DND-41 (cell line): ENCODE data around the gene PRICKLE2.

Experiments
- ATAC-seq: fragments of 200-7000 bp; cut with Tn5 transposase; 3 replicates; pipeline ENCODE4 v1.9.1; 2021; ENCODE audit warnings: low read depth; ENCODE audit not compliant: insufficient read depth
- DNase-seq: peaks from one replicate; pipeline ENCODE4 v3.0.0-alpha.2; 2020
- H2AFZ ChIP-seq: 2 replicates; pipeline ENCODE4 v1.6.0; 2012; ENCODE audit warnings: low read depth, low read length
- H3K27ac ChIP-seq: 2 replicates; pipeline ENCODE4 v1.5.1; 2012; ENCODE audit warnings: low read length, inconsistent platforms
- H3K27me3 ChIP-seq: fragments of 200-600 bp; sonication (generic); 2 replicates; pipeline ENCODE4 v1.6.0; 2012; ENCODE audit warnings: low read length, mild to moderate bottlenecking, inconsistent platforms; ENCODE audit not compliant: insufficient read depth, poor library complexity
- H3K36me3 ChIP-seq: 2 replicates; pipeline ENCODE4 v1.5.1; 2012; ENCODE audit warnings: low read length, inconsistent platforms; ENCODE audit not compliant: insufficient read depth
- H3K4me1 ChIP-seq: 2 replicates; pipeline ENCODE4 v1.5.1; 2012; ENCODE audit warnings: mild to moderate bottlenecking, low read length; ENCODE audit not compliant: insufficient read depth
- H3K4me2 ChIP-seq: 2 replicates; pipeline ENCODE4 v1.6.0; 2012; ENCODE audit warnings: mild to moderate bottlenecking, moderate library complexity, low read length, inconsistent platforms; ENCODE audit not compliant: insufficient read depth
- H3K4me3 ChIP-seq, 2 experiments: fragments of 200-600 bp in 1 of 2; shearing (Covaris generic) in 1 of 2; 2 replicates each; pipeline ENCODE4 v1.5.1; 2012 to 2016; ENCODE audit warnings: inconsistent platforms in 2 of 2, low read length in 2 of 2, mild to moderate bottlenecking in 2 of 2, low read depth in 1 of 2, moderate library complexity in 1 of 2
- H3K79me2 ChIP-seq: 2 replicates; pipeline ENCODE4 v1.6.0; 2012; ENCODE audit warnings: low read length, inconsistent platforms; ENCODE audit not compliant: insufficient read depth
- H3K9ac ChIP-seq: 2 replicates; pipeline ENCODE4 v1.6.0; 2012; ENCODE audit warnings: low read depth, mild to moderate bottlenecking, inconsistent platforms, low read length, moderate library complexity
- H3K9me3 ChIP-seq: 2 replicates; pipeline ENCODE4 v1.5.1; 2012; ENCODE audit warnings: low read length, moderate library complexity, mild to moderate bottlenecking, inconsistent platforms; ENCODE audit not compliant: insufficient read depth, severe bottlenecking
- H4K20me1 ChIP-seq: 2 replicates; pipeline ENCODE4 v1.6.0; 2012; ENCODE audit warnings: low read length; ENCODE audit not compliant: insufficient read depth
- CTCF ChIP-seq: IDR thresholded peaks from 2 replicates; pipeline ENCODE4 v1.5.1; 2012; ENCODE audit warnings: borderline replicate concordance, low read length, moderate library complexity, mild to moderate bottlenecking; ENCODE audit not compliant: poor library complexity, severe bottlenecking; ENCODE audit errors: extremely low read depth
- EZH2 ChIP-seq: IDR thresholded peaks from 3 replicates; pipeline ENCODE4 v1.6.1; 2012; ENCODE audit warnings: borderline replicate concordance, low read depth, mild to moderate bottlenecking, moderate library complexity, low read length, inconsistent platforms; ENCODE audit not compliant: severe bottlenecking

Gene PRICKLE2

GRCh38 chr3:64229903-64230302 is 4.6 kb upstream of the PRICKLE2 start:
- Histone ChIP-seq H3K4me2 (no peak overlapping the region), H3K9ac (no peak overlapping the region), H3K4me3 (no peak overlapping the region), H3K27me3 (no peaks in the 10 kb centered on the region), H3K79me2 (no peaks in the 10 kb centered on the region), H3K4me1 (no peaks in the 10 kb centered on the region), H3K9me3 (no peaks in the 10 kb centered on the region), H3K27ac (no peak overlapping the region), H2AFZ (no peak overlapping the region), H3K36me3 (no peaks in the 10 kb centered on the region), H4K20me1 (no peaks in the 10 kb centered on the region)
- no peak for TF ChIP-seq EZH2
- no peak for TF ChIP-seq CTCF
- ATAC-seq (no peak), DNase-seq (no peak)

- H3K4me1 ChIP-seq, result no peaks in the 10 kb centered on the region
- DNase-seq, result no peak
- no peaks in the 10 kb centered on the region for H3K79me2 ChIP-seq
These were observed 2.8 kb upstream of the PRICKLE2 start for GRCh38 chr3:64228110-64228509.

DNA sequence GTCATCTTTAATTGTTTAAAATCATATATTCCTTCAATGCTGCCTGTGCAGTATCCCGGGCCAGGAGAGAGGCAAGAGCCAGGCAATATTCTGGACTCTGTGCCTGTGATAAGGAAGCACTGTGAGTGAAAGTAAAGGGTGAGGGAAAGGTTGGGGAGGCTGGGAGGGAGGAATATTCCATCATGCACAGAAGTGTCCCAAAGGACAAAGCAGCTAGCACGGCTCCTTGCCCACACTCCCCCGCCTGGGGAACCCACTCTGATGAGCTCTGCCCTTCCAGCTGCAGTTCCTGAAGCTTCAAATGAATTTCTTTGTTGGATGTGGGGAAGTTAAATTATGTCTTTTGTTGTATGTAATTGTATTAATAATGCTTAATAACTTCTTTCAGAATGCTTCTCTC is 1.5 kb upstream of the PRICKLE2 start:
- H3K9me3 ChIP-seq, result no peaks in the 10 kb centered on the region
- no peak for ATAC-seq
- no peak overlapping the region for H2AFZ ChIP-seq
- no peaks in the 10 kb centered on the region for H4K20me1 ChIP-seq
- H3K27me3 ChIP-seq, result no peaks in the 10 kb centered on the region
- H3K4me2 ChIP-seq, result no peak overlapping the region
- TF ChIP-seq EZH2 (no peak), CTCF (no peak)
- DNase-seq, result no peak
- H3K36me3 ChIP-seq, result no peaks in the 10 kb centered on the region
- no peaks in the 10 kb centered on the region for H3K4me1 ChIP-seq
- H3K9ac ChIP-seq, result no peak overlapping the region
- no peak overlapping the region for H3K27ac ChIP-seq
- H3K4me3 ChIP-seq, result no peak overlapping the region
- H3K79me2 ChIP-seq, result no peaks in the 10 kb centered on the region

More at GRCh38 chr3:64228110-64228509, 2.8 kb upstream of the PRICKLE2 start:
- Histone ChIP-seq H3K27ac (no peak overlapping the region), H3K9ac (no peak overlapping the region), H2AFZ (no peak overlapping the region), H3K36me3 (no peaks in the 10 kb centered on the region), H3K4me2 (no peak overlapping the region), H3K27me3 (no peaks in the 10 kb centered on the region), H4K20me1 (no peaks in the 10 kb centered on the region), H3K9me3 (no peaks in the 10 kb centered on the region), H3K4me3 (no peak overlapping the region)
- ATAC-seq, result no peak
- TF ChIP-seq EZH2, result no peak
- no peak for TF ChIP-seq CTCF
